HG02588 (cell line): ENCODE results near the gene CYTH4.
"Not testable (repeated sequence)": the region's sequence is repeated elsewhere in the genome, so short reads cannot be mapped to it uniquely, and the experiment has no call there.

Experiments
- ATAC-seq: cut with Tn5 transposase; IDR thresholded peaks from one replicate; pipeline ENCODE4 v1.9.1; 2021; ENCODE audit warnings: mild to moderate bottlenecking, moderate library complexity; ENCODE audit not compliant: unreplicated experiment

The CYTH4 gene

GRCh38 chr22:37325039-37325395, 42.7 kb downstream of the CYTH4 start:
- no peak for ATAC-seq

- no peak for ATAC-seq
Observed at GRCh38 chr22:37326726-37327125, 44.4 kb downstream of the CYTH4 start.

- ATAC-seq: no peak
Observed at GRCh38 chr22:37328017-37328416, 45.7 kb downstream of the CYTH4 start.

- not testable (repeated sequence) for ATAC-seq
Observed at GRCh38 chr22:37328538-37329237, 46.4 kb downstream of the CYTH4 start.

GRCh38 chr22:37329238-37330140, 47.2 kb downstream of the CYTH4 start:
- no peak for ATAC-seq

- ATAC-seq: no peak
Observed at GRCh38 chr22:37330200-37331033, 48.1 kb downstream of the CYTH4 start.

GRCh38 chr22:37331034-37331428, 48.7 kb downstream of the CYTH4 start:
- ATAC-seq: no peak

- no peak for ATAC-seq
Observed at GRCh38 chr22:37331856-37332536, 49.7 kb downstream of the CYTH4 start.

- ATAC-seq: no peak
Observed at GRCh38 chr22:37333724-37334460, 51.6 kb downstream of the CYTH4 start.

- ATAC-seq: no peak
Observed at GRCh38 chr22:37334461-37334858, 52.2 kb downstream of the CYTH4 start.

- ATAC-seq: no peak
Observed at GRCh38 chr22:37334859-37335805, 52.8 kb downstream of the CYTH4 start.

- no peak for ATAC-seq
Observed at GRCh38 chr22:37335806-37336199, 53.5 kb downstream of the CYTH4 start.

- ATAC-seq: no peak
Observed at GRCh38 chr22:37336579-37336978, 54.3 kb downstream of the CYTH4 start.

GRCh38 chr22:37337204-37337943, 55.1 kb downstream of the CYTH4 start:
- ATAC-seq: no peak

GRCh38 chr22:37338539-37339246, 56.4 kb downstream of the CYTH4 start:
- ATAC-seq: no peak

GRCh38 chr22:37340331-37341262, 58.3 kb downstream of the CYTH4 start:
- ATAC-seq: no peak

GRCh38 chr22:37342065-37342464, 59.8 kb downstream of the CYTH4 start:
- ATAC-seq: no peak
